Vagina (tissue), 2 donors: ENCODE results near the gene ITPKA.

Experiments
- POLR2A ChIP-seq, 2 donors: fragments of 450-650 bp; IDR thresholded peaks; one replicate each; pipeline ENCODE4 v1.6.1; 2017; ENCODE audit warnings: antibody characterized with exemption in 2 of 2, mild to moderate bottlenecking in 2 of 2, moderate library complexity in 2 of 2
- POLR2AphosphoS5 ChIP-seq, 2 donors: sonication (generic); formaldehyde crosslinking; IDR thresholded peaks; one replicate each; pipeline ENCODE4 v1.9.0; 2017; ENCODE audit warnings: antibody characterized with exemption in 2 of 2, mild to moderate bottlenecking in 2 of 2, low read depth in 1 of 2; ENCODE audit not compliant: insufficient read depth in 1 of 2
- TF ChIP-seq, protein P1 (sequence below), 3 experiments: fragments of 450-650 bp in 2 of 3; fragments of 200-600 bp in 1 of 3; sonication (generic) in 1 of 3; IDR thresholded peaks; one replicate each; pipeline ENCODE4 v1.5.1; 2017 to 2019; ENCODE audit warnings: antibody characterized with exemption in 3 of 3, mild to moderate bottlenecking in 2 of 3, moderate library complexity in 2 of 3

DNA sequence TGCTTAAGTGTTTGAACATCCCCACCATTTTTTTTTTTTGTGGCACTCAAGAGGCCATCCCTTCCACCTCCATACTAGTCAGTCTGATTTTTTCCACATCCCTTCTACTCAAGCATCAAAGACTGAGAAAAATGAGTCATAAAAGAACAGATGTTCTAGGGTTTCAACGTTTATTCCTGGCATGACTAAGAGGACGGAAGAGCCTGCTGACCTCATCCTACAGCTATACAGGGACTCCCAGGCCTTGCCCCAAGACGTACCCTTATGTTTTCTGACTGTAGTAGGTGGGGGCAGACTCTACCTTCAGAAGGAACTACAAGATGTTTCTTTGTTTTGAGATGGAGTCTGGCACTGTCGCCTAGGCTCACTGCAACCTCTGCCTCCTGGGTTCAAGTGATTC lies 3.3 kb upstream of the ITPKA start:
- TF ChIP-seq, protein P1, sequence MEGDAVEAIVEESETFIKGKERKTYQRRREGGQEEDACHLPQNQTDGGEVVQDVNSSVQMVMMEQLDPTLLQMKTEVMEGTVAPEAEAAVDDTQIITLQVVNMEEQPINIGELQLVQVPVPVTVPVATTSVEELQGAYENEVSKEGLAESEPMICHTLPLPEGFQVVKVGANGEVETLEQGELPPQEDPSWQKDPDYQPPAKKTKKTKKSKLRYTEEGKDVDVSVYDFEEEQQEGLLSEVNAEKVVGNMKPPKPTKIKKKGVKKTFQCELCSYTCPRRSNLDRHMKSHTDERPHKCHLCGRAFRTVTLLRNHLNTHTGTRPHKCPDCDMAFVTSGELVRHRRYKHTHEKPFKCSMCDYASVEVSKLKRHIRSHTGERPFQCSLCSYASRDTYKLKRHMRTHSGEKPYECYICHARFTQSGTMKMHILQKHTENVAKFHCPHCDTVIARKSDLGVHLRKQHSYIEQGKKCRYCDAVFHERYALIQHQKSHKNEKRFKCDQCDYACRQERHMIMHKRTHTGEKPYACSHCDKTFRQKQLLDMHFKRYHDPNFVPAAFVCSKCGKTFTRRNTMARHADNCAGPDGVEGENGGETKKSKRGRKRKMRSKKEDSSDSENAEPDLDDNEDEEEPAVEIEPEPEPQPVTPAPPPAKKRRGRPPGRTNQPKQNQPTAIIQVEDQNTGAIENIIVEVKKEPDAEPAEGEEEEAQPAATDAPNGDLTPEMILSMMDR (IDR thresholded peaks at IDR 0.05) = no peak
- TF ChIP-seq POLR2A (IDR thresholded peaks at IDR 0.05) = no peak
- no peak for TF ChIP-seq POLR2AphosphoS5 (IDR thresholded peaks at IDR 0.05; ENCODE audit: insufficient read depth in 1 of 2, low read depth in 1 of 2)
